Stimulated activated CD8-positive, alpha-beta memory T cell treated with anti-CD3 and anti-CD28 coated beads, Interleukin-15, amount 100 ng/mL, for 1 hour (primary cell): ENCODE results near the gene ADSS1.

ENCODE experiments used
- DNase-seq: peaks from one replicate; pipeline ENCODE4 v3.0.0-alpha.2; 2020; ENCODE audit warnings: low read depth

ADSS1 gene

GRCh38 chr14:104769324-104770071 lies 45.5 kb downstream of the ADSS1 start:
- no peak for DNase-seq

GRCh38 chr14:104770072-104770579 lies 46.1 kb downstream of the ADSS1 start:
- DNase-seq = no peak

DNA sequence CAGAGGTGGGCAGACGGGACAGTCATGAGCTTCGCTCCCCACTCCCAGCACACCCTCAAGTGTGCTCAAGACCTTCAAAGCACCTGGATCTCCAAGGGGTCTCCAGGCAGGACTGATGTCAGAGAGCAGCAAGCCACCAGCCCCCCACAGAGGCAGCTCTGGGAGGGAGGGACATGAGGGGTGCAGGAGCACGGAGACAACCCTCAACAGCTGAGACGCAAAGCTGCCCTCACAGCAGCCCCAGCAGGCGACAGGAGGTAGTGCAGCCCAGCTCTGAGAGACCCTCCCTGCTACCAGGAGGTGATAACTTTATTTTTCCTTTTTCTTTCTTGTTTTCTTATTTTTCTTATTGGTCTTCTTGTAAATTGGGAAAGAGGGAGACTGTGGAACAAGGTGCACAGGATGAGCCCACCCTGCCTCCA lies 46.8 kb downstream of the ADSS1 start:
- no peak for DNase-seq

GRCh38 chr14:104771374-104771773 lies 47.3 kb downstream of the ADSS1 start:
- DNase-seq = no peak

DNA sequence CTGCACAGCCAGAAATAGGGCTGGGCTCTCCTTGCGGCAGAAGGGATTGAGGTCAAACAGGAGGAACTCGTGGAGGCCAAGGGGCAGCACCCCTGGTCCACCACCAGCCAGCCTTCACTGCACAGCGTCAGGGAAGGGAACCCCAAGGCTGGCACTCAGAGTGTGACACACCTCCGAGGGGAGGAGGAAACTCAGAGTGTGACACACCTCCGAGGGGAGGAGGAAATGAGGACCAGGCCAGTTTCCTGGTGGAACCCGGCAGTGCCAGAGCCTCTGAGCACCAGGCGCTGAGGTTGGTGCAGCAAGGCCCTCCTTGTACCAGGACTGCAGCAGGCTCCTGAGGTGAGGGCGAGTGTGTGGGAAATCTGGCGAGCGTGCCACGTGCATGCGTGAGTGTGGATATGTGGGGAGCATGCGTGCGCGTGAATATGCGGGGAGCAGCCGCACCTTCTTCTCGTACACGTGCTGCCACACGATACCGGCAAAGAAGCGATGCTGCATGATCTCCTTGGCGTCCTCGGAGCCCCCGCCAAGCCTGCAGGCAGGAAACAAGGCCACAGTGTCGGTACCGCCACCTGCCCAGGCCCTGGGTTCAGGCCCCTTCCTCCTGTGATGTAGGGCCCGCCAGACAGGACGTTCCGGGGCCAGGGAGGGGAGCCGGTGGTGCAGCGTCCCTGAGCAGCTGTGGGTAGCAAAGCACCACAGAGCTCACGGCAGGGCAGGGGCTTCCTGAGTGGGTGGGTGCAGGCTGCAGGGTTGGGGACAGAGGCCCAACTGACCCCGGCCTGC lies 48.1 kb downstream of the ADSS1 start:
- DNase-seq = no peak

GRCh38 chr14:104772707-104773504 lies 48.9 kb downstream of the ADSS1 start:
- DNase-seq = no peak

DNA sequence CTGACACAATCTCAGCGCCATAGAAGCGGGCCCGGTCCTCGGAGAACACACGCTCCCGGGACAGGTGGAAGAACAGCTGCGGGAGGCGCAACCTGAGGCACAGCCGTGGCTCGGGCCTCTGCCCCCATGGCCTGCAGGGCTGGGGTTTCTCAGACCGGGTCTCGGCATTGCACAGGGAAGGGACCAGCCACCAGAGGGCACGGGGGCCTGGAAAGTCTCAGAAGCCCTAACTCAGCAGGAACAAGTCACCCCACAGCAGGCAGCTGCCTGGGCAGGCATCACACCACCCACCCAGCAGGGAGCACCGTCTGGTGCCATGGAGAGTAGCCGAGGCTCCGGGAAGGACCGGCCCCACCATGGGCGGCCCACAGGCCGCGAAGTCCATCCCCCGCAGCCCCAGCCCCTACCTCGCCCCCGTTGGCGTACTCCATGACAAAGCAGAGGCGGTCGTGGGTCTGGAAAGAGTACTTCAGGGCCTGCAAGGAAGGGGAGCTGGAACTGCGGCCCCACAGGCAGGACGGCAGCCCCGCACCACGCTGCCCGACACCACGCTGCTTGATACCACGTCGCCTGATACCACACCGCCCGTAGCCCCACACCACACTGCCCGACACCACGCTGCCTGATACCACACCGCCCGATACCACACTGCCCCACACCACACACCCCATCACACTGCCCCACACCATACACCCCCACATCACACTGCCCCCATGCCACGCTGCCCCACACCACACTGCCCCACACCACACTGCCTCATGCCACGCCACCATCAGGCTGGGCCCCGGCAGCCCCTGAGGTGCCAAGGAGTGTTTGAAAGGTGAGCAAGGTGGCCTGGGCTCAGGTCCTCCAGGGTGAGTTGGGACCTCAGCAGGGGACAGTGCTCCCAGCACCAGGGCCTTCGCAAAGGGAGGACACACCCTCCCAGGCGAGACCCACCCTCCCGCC lies 49.8 kb downstream of the ADSS1 start:
- DNase-seq = no peak

DNA sequence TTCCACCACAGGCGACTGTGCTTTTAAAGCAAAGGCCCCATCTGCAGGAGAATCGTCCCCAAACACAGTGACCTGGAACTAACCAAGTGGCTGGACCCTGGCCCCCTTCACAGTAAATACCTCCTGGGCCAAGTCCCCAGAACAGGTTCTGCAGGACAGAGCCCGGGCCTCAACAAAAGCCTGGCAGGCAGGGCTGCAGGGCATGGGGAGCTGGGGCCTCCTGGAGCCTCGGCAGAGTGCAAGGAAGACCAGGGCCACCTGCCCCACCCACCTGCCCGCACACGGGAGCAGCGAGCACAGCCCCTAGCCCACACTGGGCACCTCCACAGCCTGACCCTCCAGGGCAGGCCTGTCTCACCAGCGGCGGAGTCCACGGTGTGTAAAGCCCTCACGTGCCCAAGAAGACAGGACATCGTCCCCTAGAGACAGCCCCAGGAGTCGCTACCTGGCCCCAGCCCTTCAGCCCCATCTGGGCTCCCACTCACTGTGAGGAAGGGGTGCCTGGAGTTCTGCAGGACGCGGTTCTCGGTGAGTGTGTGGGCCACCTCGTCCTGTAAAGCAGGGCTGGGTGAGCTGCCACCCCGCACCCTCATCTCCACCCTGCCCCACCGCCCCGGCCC lies 50.5 kb downstream of the ADSS1 start:
- no peak for DNase-seq

DNA sequence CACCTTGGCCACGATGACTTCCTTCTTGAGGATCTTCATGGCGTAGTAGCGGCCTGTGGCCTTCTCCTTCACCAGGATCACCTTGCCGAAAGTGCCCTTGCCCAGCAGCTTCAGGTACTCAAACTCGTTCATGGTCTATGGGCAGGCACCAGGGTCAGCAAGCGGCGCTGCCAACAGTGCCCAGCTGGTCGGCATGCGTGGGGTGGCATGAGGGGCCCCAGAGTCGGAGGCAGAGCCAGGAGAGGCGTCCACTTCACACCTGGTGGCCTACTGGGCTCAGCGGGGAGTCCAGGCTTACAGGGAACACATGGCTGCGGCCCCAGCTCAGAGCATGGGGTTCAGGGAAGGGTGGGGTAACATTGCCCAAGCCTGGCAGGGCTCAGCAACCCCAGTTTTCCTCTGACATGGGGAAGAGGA lies 51.1 kb downstream of the ADSS1 start:
- DNase-seq = no peak

- no peak for DNase-seq
These were observed 52.5 kb downstream of the ADSS1 start for GRCh38 chr14:104776481-104776880.

- DNase-seq = no peak
These were observed 53.2 kb downstream of the ADSS1 start for GRCh38 chr14:104776961-104777807.

DNA sequence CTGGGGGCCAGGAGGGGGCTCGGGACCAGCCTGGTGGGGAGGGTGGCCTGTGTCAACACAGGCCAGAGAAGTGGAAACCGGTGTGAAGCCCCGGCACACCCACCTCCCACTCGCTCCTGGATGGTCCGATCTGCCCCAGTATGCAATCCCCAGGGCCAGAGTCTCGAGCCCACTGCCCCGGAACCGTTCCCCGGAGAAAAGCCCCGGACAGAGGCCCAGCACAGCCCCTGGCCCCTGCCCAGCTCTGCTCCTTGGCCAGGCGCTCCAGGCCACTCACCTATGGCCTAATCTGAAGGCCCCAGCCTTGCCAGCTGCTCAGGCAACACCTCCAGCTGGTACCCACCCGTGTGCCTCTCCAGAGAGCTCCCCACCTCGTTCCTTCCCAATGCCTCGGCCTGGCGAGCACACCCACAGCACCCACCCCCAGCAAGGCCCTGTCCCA lies 53.8 kb downstream of the ADSS1 start:
- no peak for DNase-seq

GRCh38 chr14:104778694-104779331 lies 54.8 kb downstream of the ADSS1 start:
- no peak for DNase-seq

- DNase-seq = no peak
These were observed 55.9 kb downstream of the ADSS1 start for GRCh38 chr14:104779776-104780512.

- no peak for DNase-seq
These were observed 56.5 kb downstream of the ADSS1 start for GRCh38 chr14:104780513-104781030.

DNA sequence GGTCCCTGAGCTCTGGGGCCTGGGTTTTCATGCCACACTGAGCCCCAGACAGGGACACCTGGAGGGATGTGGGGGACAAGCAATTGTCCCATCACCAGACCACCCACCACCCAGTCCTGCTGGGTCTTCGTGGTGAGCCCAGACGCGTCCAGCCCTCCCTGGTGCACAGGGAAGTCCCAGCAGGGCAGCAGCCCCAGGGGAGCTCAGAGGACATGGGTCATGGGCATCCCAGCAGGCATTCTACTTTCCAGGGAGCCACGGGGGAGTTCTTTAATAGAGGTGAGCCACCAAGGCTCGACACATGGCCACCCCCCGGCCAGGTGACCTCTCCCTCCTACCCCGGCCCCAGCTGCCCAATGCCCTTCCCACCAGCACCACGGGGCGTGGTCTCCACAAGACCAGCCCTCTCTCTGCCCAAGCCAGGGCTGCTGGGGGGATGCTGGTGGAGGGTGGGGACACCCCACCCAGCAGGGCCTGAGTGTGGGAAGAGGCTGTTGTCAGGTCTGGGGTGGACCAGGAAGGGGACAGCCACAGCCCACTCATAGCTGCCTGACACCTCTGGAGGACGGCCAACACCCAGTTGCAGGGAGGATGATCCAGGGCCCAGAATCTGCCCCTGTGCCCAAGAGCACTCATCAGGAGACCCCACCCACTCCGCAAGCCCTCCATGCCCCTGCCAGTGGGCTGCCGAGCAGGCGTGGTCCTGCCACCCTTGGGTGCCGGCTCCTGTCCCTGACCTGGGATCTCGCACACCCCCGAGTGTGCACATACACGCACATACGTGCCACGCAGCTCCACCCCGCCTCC lies 57.4 kb downstream of the ADSS1 start:
- no peak for DNase-seq

- no peak for DNase-seq
These were observed 58.2 kb downstream of the ADSS1 start for GRCh38 chr14:104782086-104782807.
